GM19240 (cell line): Measurements from ENCODE around the gene UROS.

Experiments used
- DNase-seq: peaks from one replicate; pipeline ENCODE4 v3.0.0; 2011; ENCODE audit warnings: low spot score; ENCODE audit not compliant: insufficient read length

UROS gene

DNA sequence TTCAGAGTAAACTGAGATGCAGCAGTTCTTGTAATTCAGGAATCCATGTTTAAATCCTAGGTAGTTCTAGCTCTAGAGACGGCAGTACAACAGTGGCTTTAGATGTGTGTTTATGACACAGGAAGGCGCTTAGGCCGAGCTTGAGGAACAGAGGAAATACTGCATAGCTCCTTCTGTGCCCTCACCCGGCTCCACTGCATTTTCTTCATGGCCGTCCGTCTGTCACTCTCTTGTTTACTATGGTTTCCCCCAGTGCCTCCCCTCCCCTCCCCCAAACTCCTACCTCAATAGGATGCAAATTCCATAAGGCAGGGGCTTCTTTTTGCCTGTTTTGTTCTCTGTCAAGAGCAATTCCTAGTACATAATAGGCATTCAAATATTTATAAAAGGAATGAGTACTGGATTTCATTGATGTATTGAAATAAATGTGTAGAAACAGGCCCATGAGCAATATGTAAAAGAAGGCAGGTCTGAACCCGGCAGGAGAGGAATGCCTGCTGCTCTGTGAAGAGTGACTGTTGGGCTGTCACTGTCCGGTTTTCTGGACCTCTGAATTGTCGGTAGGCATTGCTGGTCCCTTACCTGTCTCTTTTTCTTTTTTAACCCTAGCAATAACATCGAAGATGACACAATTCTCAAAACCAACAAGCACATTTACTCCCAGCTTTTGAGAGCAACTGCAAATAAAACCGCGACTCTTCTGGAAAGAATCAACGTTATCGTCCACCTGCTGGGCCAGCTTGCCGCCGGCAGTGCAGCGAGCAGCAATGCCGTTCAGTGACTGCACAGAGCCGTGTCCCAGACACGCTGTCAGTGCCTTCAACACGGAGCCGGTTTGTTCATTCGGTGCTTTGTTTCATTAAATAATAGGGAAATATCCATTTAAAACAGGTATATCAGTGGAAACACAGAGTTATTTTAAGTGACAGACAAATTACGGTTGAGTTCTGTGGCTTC, 60.1 kb downstream of the UROS start:
- DNase-seq, result no peak

DNA sequence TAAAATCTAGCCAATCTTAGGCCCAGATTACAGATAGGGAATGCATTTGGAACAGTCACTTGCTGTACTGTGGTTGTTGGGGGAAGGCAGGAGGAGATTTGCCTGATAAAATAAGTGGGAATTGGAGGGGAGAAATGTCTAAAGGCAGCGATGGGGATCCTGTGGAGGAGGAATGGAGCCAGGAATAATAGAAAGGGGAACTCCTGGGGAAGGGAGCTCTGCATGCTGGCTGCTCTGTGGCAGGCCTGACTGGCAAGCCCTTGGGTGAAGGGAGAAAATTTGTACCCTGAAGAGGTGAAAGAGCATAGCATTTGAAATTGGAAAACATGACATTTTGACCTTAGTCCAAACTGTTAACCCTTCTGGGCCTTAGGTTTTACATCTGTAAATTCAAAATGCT, 61.1 kb downstream of the UROS start:
- DNase-seq, result no peak

DNA sequence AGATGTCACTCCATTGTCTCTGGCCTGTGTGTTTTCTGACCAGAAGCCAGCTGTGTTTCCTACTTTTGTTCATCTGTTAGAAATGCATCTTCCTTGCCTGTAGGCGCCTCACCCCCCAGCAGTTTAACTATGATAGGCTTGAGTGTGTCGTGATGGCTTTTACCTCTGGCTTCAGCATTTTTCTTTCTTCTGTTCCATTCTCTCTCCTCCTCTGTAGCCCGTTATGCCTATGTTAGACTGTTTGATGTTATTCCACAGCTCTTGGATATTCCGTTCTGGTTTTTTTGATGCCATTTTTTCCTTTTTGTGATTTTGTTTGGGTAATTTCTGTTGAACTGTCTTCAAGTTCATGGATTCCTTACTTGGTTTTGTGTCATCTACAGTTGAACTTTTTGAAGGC, 65.3 kb downstream of the UROS start:
- no peak for DNase-seq

- no peak for DNase-seq
Measured at GRCh38 chr10:125756853-125757487, 66.1 kb downstream of the UROS start.

GRCh38 chr10:125756196-125756595, 66.9 kb downstream of the UROS start:
- no peak for DNase-seq

DNA sequence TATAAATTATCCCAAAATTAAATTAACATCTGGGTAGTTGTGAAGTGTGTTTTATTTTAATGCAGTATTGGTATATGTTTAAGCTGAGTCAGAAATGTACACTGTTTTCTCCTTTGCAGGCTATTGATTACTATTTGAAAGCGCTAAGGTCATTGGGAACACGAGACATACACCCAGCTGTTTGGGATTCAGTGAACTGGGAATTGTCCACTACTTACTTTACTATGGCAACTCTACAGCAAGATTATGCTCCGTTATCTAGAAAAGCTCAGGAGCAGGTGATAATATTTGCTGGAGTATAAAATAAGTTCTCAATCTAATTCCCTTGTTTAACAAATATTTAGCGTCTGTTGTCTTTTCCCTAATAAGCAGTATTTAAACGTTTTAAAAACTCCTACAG, 75.6 kb downstream of the UROS start:
- no peak for DNase-seq

DNA sequence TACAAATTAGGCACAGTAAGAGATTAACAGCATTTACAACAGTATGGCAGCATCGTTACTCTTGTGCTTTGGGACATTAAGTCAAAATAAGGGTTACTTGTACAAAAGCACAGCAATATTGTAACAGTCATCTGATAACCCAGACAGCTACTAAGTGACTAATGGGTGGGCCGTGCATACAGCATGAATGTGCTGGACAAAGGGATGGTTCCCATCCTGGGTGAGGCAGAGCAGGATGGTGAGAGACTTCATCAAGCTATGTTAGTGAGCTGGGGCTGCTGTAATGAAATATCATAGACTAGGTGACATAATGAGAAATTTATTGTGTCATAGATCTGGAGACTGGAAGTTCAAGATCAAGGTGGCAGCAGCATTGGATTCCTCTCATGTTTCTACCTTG, 78.1 kb downstream of the UROS start:
- DNase-seq, result no peak

GRCh38 chr10:125742465-125742864, 80.6 kb downstream of the UROS start:
- no peak for DNase-seq

GRCh38 chr10:125739994-125740679, 82.9 kb downstream of the UROS start:
- DNase-seq, result no peak
